GM20000 (cell line): ENCODE measurements around the gene ZNF662.
"Not testable (repeated sequence)": the region's sequence is repeated elsewhere in the genome, so short reads cannot be mapped to it uniquely, and the experiment has no call there.

ENCODE experiments used
- DNase-seq: peaks from one replicate; pipeline ENCODE4 v3.0.0; 2012; ENCODE audit warnings: low spot score
- CTCF ChIP-seq: IDR thresholded peaks from 2 replicates; pipeline ENCODE4 v1.5.1; 2012; ENCODE audit warnings: mild to moderate bottlenecking, control low read depth; ENCODE audit errors: extremely low read depth, missing control alignments

ZNF662 gene

DNA sequence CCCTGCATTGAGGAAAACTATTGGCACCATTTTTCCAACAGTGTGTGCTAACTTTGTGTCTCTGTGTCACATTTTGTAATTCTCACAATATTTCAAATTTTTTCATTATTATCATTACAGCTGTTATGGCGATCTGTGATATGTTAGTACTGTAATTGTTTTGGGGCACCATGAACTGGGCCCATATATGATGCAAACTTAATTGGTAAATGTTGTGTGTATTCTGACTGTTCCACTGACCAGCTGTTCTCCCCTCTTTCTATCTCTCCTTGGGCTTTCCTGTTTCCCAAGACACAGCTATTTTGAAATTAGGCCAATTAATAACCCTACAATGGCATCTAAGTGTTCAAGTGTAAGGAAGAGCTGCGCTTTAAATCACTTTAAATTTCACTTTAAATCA lies 28.1 kb upstream of the ZNF662 start:
- no peak for DNase-seq

DNA sequence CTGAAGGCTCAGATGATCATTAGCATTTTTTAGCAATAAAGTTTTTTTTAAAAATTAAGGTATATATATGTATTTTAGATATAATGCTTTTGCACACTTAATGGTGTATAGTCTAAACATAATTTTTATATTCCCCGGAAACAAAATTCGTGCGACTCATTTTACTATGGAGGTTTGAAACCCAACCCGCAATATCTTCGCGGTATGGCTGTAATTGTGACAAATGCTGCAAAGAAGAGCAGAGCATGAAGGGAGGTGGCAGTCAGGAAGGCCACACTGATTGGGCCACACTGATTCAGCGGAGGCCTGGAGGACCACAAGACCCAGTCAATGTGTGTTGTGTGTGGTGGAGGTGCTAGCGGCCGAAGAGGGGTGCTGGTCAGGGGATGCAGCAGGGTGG lies 25.8 kb upstream of the ZNF662 start:
- no peak for TF ChIP-seq CTCF
- DNase-seq: no peak

More for the DNA sequence above, 28.1 kb upstream of the ZNF662 start:
- TF ChIP-seq CTCF: no peak

DNA sequence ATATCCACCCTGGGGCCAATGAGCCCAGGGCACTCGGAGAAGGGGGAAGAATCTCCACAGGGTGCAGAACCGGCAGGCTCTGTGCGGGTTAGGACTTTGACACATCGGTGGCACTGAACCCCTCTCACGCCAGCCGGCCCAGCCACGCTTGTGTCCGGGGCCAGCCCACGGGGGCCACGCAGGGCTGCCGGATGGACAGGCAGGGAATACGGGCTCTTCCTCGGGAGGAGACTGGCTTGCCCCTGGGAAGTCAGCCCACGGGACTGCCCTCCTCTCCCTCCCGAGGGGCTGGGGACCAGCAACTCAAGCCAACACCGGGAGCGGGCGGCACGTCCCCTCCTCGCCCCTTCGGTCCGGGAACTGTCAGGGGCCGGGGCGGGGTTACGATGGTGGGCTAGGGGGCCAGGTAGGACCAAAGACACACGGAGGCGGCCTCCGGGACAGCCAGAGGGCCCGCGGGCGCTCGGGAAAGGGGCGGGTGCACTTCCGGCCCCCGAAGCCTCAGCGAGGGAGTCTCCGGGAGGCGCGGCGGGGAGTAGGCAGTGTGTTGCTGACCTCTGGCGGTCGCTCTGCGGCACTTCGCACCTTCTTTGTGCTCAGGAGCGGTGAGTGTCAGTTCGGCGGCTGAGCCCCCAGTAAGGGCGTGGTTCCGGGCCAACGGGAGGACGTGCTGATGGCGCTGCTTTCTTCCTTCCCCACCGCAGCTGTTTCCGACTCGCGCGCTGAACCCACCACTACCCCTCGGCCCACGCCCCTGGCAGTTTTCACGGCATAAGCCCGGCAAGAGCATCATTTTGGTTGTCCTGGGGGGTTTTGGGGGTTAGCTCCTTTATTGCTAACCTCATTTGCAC lies 25.1 kb upstream of the ZNF662 start:
- peak; percentile 91 for DNase-seq

GRCh38 chr3:42883251-42883930 lies 22.6 kb upstream of the ZNF662 start:
- not testable (repeated sequence) for DNase-seq

More for the DNA sequence above, 25.1 kb upstream of the ZNF662 start:
- TF ChIP-seq CTCF: peak; percentile 91

DNA sequence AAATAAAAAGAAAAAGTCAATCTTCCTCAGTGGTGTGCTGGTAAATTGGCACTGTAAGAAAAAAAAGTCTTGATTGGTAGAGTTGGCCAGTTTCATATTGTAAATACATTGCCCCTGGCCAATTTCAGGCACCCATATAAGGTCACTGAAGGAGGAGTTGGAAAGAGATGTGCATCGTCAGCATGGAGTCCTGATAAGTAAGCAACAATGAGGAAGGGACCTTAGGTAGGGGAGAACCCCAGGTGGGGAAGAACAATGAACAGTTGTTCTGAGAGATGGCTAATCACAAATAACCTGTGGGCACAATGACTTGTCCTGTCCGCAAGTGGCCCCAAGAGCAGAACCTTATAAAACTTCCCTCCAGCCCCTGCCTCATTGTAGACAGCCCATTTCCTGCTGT lies 21.6 kb upstream of the ZNF662 start:
- TF ChIP-seq CTCF: no peak
- no peak for DNase-seq

- DNase-seq: no peak
- TF ChIP-seq CTCF: no peak
Measured at GRCh38 chr3:42886294-42886822, 19.6 kb upstream of the ZNF662 start.

GRCh38 chr3:42887084-42887483 lies 18.9 kb upstream of the ZNF662 start:
- TF ChIP-seq CTCF: no peak
- DNase-seq: no peak
